GM19193 (cell line): ENCODE data around the gene MBD3L3.
"Not testable (repeated sequence)": the region's sequence is repeated elsewhere in the genome, so short reads cannot be mapped to it uniquely, and the experiment has no call there.

Experiments
- POLR2A ChIP-seq: IDR thresholded peaks from 4 replicates; pipeline ENCODE4 v1.6.1; 2011; ENCODE audit not compliant: insufficient read depth, insufficient read length; ENCODE audit errors: extremely low read depth

MBD3L3 gene

GRCh38 chr19:7058576-7058975 lies at the start of gene MBD3L3:
MBD3L3 (minus strand) TSS chr19:7058676; CDS start chr19:7058605, 71 bp downstream.
- not testable (repeated sequence) for TF ChIP-seq POLR2A

- no peak for TF ChIP-seq POLR2A
Measured at GRCh38 chr19:7106711-7107657, 48.5 kb upstream of the MBD3L3 start.

- no peak for TF ChIP-seq POLR2A
Measured at GRCh38 chr19:7104747-7105447, 46.4 kb upstream of the MBD3L3 start.

GRCh38 chr19:7101498-7102253 lies 43.2 kb upstream of the MBD3L3 start:
- no peak for TF ChIP-seq POLR2A

- no peak for TF ChIP-seq POLR2A
Measured at GRCh38 chr19:7099597-7099921, 41.1 kb upstream of the MBD3L3 start.

GRCh38 chr19:7098701-7099596 lies 40.5 kb upstream of the MBD3L3 start:
- peak; percentile 66 for TF ChIP-seq POLR2A

GRCh38 chr19:7098096-7098495 lies 39.6 kb upstream of the MBD3L3 start:
- TF ChIP-seq POLR2A = no peak

GRCh38 chr19:7088999-7089398 lies 30.5 kb upstream of the MBD3L3 start:
- TF ChIP-seq POLR2A = no peak

GRCh38 chr19:7083076-7083956 lies 24.8 kb upstream of the MBD3L3 start:
- TF ChIP-seq POLR2A = no peak

GRCh38 chr19:7078008-7078407 lies 19.5 kb upstream of the MBD3L3 start:
- TF ChIP-seq POLR2A = no peak

- TF ChIP-seq POLR2A = no peak
Measured at GRCh38 chr19:7076151-7076550, 17.7 kb upstream of the MBD3L3 start.

- TF ChIP-seq POLR2A = no peak
Measured at GRCh38 chr19:7074705-7075282, 16.3 kb upstream of the MBD3L3 start.

- TF ChIP-seq POLR2A = no peak
Measured at GRCh38 chr19:7072541-7072940, 14.1 kb upstream of the MBD3L3 start.
